ENCODE measurements around the gene UBE3D. TPM values are rescaled to one million over a fixed set of nuclear protein-coding genes. Genes with fewer than 3 reads are reported as not detected.

The UBE3D gene
- total and polyA plus RNA-seq, 2 of the 8 experiments (the other 6 are each of a cell fraction or from before 2014, with no cell fraction given), result 5.7 to 16.3 TPM

DNA sequence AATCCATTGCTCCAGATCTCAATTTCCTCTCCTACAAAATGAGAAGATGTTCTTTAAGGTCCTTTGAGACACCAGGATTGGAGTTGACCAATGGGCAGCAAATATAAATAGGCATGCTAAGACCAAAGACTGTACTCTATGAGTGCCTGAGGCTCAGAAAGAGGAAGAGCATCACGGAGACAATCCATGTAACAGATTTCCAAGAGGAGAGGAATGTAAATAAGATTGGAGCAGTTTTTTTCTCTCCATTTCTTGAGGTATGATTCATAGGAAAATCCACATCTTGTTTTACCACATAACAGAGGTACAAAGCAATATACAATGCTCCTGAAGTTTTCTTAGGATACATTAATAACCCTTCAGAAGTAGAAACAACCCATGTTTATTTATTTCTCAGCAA lies 109.8 kb downstream of the UBE3D start (continued):
- TF ChIP-seq, protein P1, sequence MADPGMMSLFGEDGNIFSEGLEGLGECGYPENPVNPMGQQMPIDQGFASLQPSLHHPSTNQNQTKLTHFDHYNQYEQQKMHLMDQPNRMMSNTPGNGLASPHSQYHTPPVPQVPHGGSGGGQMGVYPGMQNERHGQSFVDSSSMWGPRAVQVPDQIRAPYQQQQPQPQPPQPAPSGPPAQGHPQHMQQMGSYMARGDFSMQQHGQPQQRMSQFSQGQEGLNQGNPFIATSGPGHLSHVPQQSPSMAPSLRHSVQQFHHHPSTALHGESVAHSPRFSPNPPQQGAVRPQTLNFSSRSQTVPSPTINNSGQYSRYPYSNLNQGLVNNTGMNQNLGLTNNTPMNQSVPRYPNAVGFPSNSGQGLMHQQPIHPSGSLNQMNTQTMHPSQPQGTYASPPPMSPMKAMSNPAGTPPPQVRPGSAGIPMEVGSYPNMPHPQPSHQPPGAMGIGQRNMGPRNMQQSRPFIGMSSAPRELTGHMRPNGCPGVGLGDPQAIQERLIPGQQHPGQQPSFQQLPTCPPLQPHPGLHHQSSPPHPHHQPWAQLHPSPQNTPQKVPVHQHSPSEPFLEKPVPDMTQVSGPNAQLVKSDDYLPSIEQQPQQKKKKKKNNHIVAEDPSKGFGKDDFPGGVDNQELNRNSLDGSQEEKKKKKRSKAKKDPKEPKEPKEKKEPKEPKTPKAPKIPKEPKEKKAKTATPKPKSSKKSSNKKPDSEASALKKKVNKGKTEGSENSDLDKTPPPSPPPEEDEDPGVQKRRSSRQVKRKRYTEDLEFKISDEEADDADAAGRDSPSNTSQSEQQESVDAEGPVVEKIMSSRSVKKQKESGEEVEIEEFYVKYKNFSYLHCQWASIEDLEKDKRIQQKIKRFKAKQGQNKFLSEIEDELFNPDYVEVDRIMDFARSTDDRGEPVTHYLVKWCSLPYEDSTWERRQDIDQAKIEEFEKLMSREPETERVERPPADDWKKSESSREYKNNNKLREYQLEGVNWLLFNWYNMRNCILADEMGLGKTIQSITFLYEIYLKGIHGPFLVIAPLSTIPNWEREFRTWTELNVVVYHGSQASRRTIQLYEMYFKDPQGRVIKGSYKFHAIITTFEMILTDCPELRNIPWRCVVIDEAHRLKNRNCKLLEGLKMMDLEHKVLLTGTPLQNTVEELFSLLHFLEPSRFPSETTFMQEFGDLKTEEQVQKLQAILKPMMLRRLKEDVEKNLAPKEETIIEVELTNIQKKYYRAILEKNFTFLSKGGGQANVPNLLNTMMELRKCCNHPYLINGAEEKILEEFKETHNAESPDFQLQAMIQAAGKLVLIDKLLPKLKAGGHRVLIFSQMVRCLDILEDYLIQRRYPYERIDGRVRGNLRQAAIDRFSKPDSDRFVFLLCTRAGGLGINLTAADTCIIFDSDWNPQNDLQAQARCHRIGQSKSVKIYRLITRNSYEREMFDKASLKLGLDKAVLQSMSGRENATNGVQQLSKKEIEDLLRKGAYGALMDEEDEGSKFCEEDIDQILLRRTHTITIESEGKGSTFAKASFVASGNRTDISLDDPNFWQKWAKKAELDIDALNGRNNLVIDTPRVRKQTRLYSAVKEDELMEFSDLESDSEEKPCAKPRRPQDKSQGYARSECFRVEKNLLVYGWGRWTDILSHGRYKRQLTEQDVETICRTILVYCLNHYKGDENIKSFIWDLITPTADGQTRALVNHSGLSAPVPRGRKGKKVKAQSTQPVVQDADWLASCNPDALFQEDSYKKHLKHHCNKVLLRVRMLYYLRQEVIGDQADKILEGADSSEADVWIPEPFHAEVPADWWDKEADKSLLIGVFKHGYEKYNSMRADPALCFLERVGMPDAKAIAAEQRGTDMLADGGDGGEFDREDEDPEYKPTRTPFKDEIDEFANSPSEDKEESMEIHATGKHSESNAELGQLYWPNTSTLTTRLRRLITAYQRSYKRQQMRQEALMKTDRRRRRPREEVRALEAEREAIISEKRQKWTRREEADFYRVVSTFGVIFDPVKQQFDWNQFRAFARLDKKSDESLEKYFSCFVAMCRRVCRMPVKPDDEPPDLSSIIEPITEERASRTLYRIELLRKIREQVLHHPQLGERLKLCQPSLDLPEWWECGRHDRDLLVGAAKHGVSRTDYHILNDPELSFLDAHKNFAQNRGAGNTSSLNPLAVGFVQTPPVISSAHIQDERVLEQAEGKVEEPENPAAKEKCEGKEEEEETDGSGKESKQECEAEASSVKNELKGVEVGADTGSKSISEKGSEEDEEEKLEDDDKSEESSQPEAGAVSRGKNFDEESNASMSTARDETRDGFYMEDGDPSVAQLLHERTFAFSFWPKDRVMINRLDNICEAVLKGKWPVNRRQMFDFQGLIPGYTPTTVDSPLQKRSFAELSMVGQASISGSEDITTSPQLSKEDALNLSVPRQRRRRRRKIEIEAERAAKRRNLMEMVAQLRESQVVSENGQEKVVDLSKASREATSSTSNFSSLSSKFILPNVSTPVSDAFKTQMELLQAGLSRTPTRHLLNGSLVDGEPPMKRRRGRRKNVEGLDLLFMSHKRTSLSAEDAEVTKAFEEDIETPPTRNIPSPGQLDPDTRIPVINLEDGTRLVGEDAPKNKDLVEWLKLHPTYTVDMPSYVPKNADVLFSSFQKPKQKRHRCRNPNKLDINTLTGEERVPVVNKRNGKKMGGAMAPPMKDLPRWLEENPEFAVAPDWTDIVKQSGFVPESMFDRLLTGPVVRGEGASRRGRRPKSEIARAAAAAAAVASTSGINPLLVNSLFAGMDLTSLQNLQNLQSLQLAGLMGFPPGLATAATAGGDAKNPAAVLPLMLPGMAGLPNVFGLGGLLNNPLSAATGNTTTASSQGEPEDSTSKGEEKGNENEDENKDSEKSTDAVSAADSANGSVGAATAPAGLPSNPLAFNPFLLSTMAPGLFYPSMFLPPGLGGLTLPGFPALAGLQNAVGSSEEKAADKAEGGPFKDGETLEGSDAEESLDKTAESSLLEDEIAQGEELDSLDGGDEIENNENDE (IDR thresholded peaks at IDR 0.05; ENCODE audit: insufficient replicate concordance, low read length), result no peak
- no peak for TF ChIP-seq CHD1 (IDR thresholded peaks at IDR 0.05; ENCODE audit: low read depth, low read length)
- no peak for TF ChIP-seq GABPA (IDR thresholded peaks at IDR 0.05; ENCODE audit: borderline replicate concordance, insufficient read depth, low read length)

Measured in H1 (cell line).